Muscle of leg (tissue), 11 donors: Measurements from ENCODE around the gene RPS2. TPM values are rescaled to one million over a fixed set of nuclear protein-coding genes. Genes with fewer than 3 reads are reported as not detected.
"Not testable (repeated sequence)": the region's sequence is repeated elsewhere in the genome, so short reads cannot be mapped to it uniquely, and the experiment has no call there.

Experiments used
- DNase-seq: peaks from one replicate; pipeline ENCODE4 v3.0.0; 2013
- H3K27ac ChIP-seq: one replicate; pipeline ENCODE4 v1.5.1; 2013; ENCODE audit warnings: mild to moderate bottlenecking, low read length, control low read depth
- H3K27me3 ChIP-seq: one replicate; pipeline ENCODE4 v1.6.1; 2013; ENCODE audit warnings: low read length; ENCODE audit not compliant: control insufficient read depth, insufficient read depth
- H3K36me3 ChIP-seq: one replicate; pipeline ENCODE4 v1.6.1; 2013; ENCODE audit warnings: low read length; ENCODE audit not compliant: control insufficient read depth, insufficient read depth
- H3K4me1 ChIP-seq: one replicate; pipeline ENCODE4 v1.6.1; 2013; ENCODE audit warnings: low read length; ENCODE audit not compliant: control insufficient read depth, insufficient read depth
- H3K4me3 ChIP-seq: one replicate; pipeline ENCODE4 v1.5.1; 2013; ENCODE audit warnings: low read length, control low read depth
- H3K9me3 ChIP-seq: replicated peaks from 2 replicates; pipeline ENCODE4 v1.6.1; 2013; ENCODE audit warnings: low read depth, low read length; ENCODE audit not compliant: control insufficient read depth
- WGBS: methylation state at CpG from one replicate; pipeline ENCODE4 v1.1.5; 2013; ENCODE audit warnings: missing lambda C conversion rate; ENCODE audit not compliant: insufficient coverage; 5-methylcytosine and 5-hydroxymethylcytosine counted together
- polyA plus RNA-seq, 8 donors: library from polyadenylated mRNA; unstranded; fragments of 120-200 nt; gene quantifications; one replicate each; pipeline versions ENCODE4 v1.2.1 to v1.2.3, GENCODE V29; 2013; ENCODE audit warnings: inconsistent platforms in 1 of 8, low replicate concordance in 1 of 8; ENCODE audit not compliant: insufficient read length in 8 of 8, insufficient read depth in 1 of 8
- total RNA-seq: library from RNA; stranded (reverse); fragments of 120-200 nt; gene quantifications from one replicate; pipeline ENCODE4 v1.2.4, GENCODE V29; 2013

The RPS2 gene
- total and polyA plus RNA-seq, 9 donors, result 2,334 to 3,712 (median 3,453) TPM

DNA sequence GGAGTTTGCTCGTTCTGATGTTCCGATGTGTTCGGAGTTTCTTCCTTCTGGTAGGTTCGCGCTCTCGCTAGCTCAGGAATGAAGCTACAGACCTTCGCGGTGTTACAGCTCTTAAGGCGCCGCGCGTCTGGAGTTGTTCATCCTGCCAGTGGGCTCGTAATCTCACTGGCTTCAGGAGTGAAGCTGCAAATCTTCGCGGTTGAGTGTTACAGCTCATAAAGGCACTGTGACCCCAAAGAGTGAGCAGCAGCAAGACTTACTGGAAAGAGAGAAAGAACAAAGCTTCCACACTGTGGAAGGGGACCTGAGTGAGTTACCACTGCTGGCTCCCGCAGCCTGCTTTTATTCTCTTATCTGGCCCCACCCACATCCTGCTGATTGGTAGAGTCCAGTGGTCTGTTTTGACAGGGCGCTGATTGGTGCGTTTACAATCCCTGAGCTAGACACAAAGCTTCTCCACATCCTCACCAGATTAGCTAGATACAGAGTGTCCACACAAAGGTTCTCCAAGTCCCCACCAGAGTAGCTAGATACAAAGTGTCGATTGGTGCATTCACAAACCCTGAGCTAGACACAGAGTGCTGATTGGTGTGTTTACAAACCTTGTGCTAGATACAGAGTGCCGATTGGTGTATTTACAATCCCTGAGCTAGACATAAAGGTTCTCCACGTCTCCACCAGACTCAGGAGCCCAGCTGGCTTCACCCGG lies 7.0 kb downstream of the RPS2 start:
- not testable (repeated sequence) for H3K9me3 ChIP-seq, H3K27ac ChIP-seq, DNase-seq, H3K4me3 ChIP-seq, H3K27me3 ChIP-seq
- peaks cover 39% of the 10 kb centered on the region for H3K4me1 ChIP-seq
- H3K36me3 ChIP-seq, result peaks cover 19% of the 10 kb centered on the region
- 81% methylated on average over 15 of the region's 22 CpGs for WGBS

DNA sequence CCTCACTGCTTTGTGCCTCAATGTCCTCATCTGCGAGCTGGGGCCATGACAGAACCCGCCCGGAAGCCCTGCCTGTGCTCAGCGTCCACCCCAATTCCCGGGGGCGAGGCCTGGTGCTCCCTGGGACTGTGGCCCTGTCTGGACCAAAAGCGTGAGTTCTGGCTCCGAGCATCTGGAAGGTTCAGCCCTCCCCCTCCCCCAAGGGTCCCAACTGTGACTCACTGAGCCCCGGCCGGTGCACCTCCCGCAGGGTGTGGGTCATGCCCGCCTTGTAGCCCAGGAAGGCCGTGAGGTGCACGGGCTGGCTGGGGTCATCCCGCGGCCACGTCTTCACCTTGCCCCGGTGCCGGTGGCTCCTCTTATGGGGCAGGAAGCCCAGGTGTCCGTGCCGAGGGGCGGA lies 10.9 kb downstream of the RPS2 start:
- Histone ChIP-seq H3K36me3 (no peaks in the 10 kb centered on the region), H3K4me1 (peaks cover 35% of the 10 kb centered on the region), H3K4me3 (peak overlapping the region; percentile 14), H3K9me3 (no peaks in the 10 kb centered on the region), H3K27me3 (no peaks in the 10 kb centered on the region), H3K27ac (peak overlapping the region; percentile 74)
- WGBS, result 83% methylated on average over 22 of the region's 22 CpGs
- no peak for DNase-seq

DNA sequence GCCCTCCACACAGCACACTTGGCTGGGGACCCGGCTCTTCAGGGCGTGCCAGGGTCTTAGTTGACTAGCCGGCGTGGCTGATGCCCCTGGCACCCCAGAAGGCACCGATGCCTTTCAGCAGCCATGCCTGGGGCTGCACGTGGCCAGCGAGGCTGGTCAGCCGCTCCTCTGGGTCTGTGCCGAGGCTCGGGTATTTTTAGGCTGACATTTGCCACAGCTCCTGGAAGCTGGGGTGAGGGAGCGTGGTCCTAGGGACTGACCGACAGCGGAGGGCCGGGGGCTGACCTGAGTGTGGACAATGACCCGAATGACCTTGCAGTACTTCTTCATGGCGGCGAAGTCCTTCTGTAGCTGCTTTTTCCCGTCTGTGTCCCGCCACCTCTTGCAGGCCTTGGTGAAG lies 14.1 kb downstream of the RPS2 start:
- WGBS, result 82% methylated on average over 19 of the region's 19 CpGs
- H3K27me3 ChIP-seq, result no peaks in the 10 kb centered on the region
- no peaks in the 10 kb centered on the region for H3K9me3 ChIP-seq
- H3K4me3 ChIP-seq, result no peak overlapping the region
- peak overlapping the region; percentile 56 for H3K27ac ChIP-seq
- no peaks in the 10 kb centered on the region for H3K36me3 ChIP-seq
- DNase-seq, result no peak
- H3K4me1 ChIP-seq, result peaks cover 43% of the 10 kb centered on the region

DNA sequence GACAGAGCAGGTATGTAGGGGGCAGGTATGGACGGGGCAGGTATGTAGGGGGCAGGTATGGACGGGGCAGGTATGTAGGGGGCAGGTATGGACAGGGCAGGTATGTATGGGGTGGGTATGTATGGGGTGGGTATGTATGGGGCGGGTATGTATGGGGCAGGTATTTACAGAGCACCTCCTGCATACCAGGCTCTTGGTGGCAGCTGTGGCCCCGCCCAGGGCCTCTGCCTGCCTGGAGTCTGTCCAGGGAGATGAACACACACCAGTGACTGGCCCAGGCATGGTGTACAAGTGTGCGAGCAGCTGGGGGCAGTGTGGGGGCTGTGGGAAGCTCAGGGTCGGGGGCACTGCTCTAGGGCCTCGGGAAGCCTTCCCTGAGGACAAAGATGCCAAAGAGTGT lies 14.6 kb downstream of the RPS2 start:
- peaks cover 43% of the 10 kb centered on the region for H3K4me1 ChIP-seq
- WGBS, result 64% methylated on average over 6 of the region's 7 CpGs
- no peaks in the 10 kb centered on the region for H3K27me3 ChIP-seq
- no peak overlapping the region for H3K4me3 ChIP-seq
- DNase-seq, result peak; percentile 50
- no peaks in the 10 kb centered on the region for H3K36me3 ChIP-seq
- H3K27ac ChIP-seq, result peak overlapping the region; percentile 56
- H3K9me3 ChIP-seq, result no peaks in the 10 kb centered on the region

DNA sequence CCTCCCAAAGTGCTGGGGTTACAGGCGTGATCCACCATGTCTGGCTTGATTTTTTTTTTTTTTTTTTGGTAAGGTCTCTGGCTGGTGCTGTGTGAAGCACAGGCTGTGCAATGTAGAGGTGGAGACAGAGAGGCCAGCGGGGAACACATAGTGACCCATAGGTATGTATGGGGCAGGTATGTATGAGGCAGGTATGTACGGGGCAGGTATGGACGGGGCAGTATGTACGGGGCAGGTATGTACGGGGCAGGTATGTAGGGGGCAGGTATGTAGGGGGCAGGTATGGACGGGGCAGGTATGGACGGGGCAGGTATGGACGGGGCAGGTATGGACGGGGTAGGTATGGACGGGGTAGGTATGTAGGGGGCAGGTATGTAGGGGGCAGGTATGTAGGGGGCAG lies 15.1 kb downstream of the RPS2 start:
- H3K4me1 ChIP-seq, result peaks cover 38% of the 10 kb centered on the region

DNA sequence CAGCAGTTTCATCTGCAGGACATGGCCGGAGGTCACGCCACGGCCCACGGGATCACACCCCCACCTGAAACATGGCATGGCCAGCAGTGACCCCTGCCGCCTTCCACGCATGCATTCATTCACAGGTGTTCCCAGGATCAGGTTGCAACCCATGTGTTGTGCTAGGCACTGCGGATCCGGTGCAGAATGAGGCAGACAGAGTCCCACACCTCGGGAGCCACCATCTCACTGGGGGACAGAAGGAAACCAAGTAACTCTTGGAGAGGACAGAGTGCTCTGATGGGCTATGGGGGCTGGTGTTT lies 17.3 kb downstream of the RPS2 start:
- Histone ChIP-seq H3K36me3 (no peaks in the 10 kb centered on the region), H3K4me1 (peaks cover 30% of the 10 kb centered on the region), H3K27me3 (no peaks in the 10 kb centered on the region), H3K9me3 (no peaks in the 10 kb centered on the region), H3K4me3 (no peak overlapping the region), H3K27ac (no peak overlapping the region)
- no peak for DNase-seq
- WGBS, result 79% methylated on average over 7 of the region's 9 CpGs

More for the DNA sequence above, 15.1 kb downstream of the RPS2 start:
- DNase-seq, result no peak
- Histone ChIP-seq H3K27ac (no peak overlapping the region), H3K9me3 (no peaks in the 10 kb centered on the region), H3K4me3 (no peak overlapping the region), H3K36me3 (no peaks in the 10 kb centered on the region), H3K27me3 (no peaks in the 10 kb centered on the region)
- 94% methylated on average over 7 of the region's 11 CpGs for WGBS

DNA sequence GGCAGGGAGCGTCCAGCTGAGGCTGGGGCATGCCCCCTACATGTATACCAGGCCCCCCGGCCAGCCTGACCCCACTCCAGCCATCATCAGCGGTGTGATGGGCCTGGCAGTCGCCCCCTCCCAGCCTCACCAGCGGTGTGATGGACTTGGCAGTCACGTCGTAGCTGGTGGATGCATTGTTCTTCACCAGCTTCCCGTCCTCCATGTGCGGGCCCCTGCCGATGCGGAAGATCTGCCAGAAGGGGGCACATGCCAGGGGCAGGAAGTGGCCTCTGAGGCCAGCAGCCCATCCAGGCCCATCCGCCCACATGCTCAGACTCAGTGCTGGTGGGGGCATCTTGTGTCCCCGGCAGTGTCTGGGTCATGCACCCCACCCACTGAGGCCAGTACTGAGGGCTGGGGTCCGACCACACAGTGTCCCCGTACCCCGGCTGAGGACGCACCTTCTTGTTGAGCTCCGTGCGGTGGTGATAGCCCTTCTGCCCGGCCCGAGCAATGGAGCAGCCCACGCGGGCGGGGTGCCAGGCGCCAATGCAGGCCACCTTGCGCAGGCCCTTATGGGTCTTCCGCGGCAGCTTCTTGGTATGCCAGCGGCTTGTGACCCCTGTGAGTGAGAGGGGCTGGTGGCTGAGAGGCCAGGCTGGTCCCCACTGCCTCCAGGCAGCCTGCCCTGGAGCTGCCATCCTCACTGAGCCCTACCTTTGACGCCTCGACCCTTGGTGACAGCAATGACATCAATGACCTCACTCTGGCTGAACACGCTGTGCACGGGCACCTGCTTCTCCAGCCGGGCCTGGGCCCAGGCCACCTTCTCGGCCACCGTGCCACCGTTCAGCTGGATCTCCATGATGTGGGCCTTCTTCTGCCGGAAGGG lies 17.9 kb downstream of the RPS2 start:
- H3K4me3 ChIP-seq, result no peak overlapping the region
- H3K36me3 ChIP-seq, result no peaks in the 10 kb centered on the region
- no peak for DNase-seq
- H3K4me1 ChIP-seq, result peaks cover 35% of the 10 kb centered on the region
- H3K27ac ChIP-seq, result no peak overlapping the region
- H3K9me3 ChIP-seq, result no peaks in the 10 kb centered on the region
- WGBS, result 83% methylated on average over 33 of the region's 38 CpGs
- no peaks in the 10 kb centered on the region for H3K27me3 ChIP-seq

DNA sequence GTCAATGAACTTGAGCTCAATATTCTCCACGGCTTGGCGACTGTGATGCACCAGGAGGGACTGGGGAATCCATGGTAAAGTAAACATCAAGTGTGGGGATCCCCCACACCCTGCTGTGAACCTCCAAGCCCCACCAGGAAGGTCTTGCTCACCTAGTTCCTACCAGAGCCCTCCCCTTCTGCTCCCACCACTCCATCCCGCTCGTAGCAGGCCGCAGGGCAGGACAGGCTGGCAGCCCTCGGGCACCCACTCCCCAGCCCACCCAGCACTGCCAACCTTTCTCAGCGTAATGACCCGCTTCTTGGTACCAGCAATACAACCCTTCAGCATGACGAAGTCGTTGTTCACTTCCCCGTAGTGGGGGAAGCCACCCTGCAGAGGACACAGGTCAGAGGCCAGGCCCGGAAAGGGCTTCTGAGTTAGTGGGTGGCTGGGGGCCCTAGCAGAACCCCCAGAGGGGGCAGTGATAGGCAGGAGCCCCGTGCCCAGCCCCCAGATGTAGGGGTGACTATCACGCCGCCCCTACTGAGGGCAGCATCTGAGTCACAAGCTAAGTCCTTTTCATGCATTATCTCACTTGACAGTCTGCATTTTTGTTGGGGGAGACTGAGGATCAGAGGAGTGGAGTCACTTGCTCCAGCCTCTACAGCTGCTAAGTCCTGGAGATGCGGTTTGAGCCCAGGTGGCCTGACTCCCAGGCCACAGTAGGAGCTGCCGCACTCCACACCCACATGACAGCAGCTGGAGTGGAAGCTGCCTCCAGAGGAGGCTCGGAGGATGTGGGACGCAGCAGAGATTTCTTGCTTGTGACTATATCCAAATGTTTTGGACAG lies 18.9 kb downstream of the RPS2 start:
- Histone ChIP-seq H3K9me3 (no peaks in the 10 kb centered on the region), H3K4me3 (no peak overlapping the region), H3K4me1 (peaks cover 38% of the 10 kb centered on the region), H3K27me3 (no peaks in the 10 kb centered on the region), H3K27ac (no peak overlapping the region), H3K36me3 (peaks cover 3% of the 10 kb centered on the region)
- no peak for DNase-seq
- WGBS, result 74% methylated on average over 9 of the region's 19 CpGs

DNA sequence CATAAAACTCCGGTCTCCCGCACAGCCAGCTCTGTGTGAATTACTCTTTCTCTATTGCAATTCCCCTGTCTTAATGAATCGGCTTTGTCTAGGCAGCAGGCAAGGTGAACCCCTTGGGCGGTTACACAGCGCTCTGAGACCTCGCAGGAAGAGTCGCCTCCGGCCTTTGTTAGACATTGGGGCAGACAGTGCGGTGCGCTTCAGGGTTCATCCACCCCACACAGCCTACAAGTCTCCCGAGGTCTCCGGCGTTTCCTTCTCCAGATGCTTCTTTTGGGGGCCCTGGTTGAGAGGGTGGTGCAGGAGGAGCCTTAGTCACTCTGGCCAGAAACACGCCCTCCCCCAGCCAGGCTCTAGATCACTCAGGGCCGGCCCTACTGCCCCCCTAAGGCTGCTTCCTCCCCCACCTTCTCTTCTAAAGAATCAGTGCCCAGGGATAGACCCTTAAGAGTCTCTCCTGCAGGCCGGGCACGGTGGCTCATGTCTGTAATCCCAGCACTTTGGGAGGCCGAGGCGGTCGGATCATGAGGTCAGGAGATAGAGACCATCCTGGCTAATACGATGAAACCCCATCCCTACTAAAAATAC lies 19.9 kb downstream of the RPS2 start:
- Histone ChIP-seq H3K4me1 (peaks cover 36% of the 10 kb centered on the region), H3K36me3 (peaks cover 9% of the 10 kb centered on the region), H3K27ac (no peak overlapping the region), H3K27me3 (no peaks in the 10 kb centered on the region), H3K4me3 (no peak overlapping the region), H3K9me3 (no peaks in the 10 kb centered on the region)
- WGBS, result 81% methylated on average over 9 of the region's 21 CpGs
- no peak for DNase-seq
